ENCODE results near the gene LIN37. TPM values are rescaled to one million over a fixed set of nuclear protein-coding genes. Genes with fewer than 3 reads are reported as not detected.

LIN37 gene
- total and polyA plus RNA-seq, 12 donors = 4.0 to 29.4 (median 5.0) TPM

DNA sequence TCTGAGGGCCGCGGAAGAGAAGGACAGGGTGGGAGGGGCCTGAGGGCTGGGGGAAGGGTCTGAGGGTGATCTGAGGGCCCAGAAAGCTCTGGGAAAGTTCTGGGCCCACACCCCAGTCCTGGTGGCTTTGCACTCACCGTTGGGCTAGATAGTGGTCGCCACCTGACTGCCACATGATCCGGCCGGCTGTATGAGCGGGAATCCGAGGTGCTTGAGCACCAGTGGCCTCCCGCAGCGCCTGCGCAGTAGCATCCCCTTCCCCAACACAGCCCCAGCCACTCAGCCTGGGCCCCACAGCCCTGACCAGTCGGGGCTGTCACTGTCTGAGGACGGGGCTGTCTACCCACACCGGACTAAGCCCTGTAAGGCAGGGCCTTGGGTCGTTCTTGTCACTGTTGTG lies 49.3 kb downstream of the LIN37 start:
- Histone ChIP-seq H3K4me3 (peak overlapping the region in 1 of 10 donors; percentile 9), H3K27ac (no peak overlapping the region), H3K9me3 (no peaks in the 10 kb centered on the region), H3K27me3 (peaks cover 0 to 60% (median 48%) of the 10 kb centered on the region in 7 donors), H3K36me3 (no peaks in the 10 kb centered on the region), H3K4me1 (peaks cover 0 to 4% (median 0%) of the 10 kb centered on the region in 9 donors)
- intact Hi-C loops (cut with DNase I) = loop anchor here in 1 of 10 donors (2.0 kb wide), 1 partner anchor 69 kb away; no protein-coding TSS in a partner anchor
- ATAC-seq (no peak), DNase-seq (no peak)
- 6 to 8% methylated on average over 15 of the region's 15 CpGs for WGBS, 2 donors
- TF ChIP-seq, protein P1, sequence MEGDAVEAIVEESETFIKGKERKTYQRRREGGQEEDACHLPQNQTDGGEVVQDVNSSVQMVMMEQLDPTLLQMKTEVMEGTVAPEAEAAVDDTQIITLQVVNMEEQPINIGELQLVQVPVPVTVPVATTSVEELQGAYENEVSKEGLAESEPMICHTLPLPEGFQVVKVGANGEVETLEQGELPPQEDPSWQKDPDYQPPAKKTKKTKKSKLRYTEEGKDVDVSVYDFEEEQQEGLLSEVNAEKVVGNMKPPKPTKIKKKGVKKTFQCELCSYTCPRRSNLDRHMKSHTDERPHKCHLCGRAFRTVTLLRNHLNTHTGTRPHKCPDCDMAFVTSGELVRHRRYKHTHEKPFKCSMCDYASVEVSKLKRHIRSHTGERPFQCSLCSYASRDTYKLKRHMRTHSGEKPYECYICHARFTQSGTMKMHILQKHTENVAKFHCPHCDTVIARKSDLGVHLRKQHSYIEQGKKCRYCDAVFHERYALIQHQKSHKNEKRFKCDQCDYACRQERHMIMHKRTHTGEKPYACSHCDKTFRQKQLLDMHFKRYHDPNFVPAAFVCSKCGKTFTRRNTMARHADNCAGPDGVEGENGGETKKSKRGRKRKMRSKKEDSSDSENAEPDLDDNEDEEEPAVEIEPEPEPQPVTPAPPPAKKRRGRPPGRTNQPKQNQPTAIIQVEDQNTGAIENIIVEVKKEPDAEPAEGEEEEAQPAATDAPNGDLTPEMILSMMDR (IDR thresholded peaks at IDR 0.05) = no peak

GRCh38 chr19:35801828-35802227 lies 53.5 kb downstream of the LIN37 start:
- no peak for ATAC-seq
- TF ChIP-seq, protein P1 (IDR thresholded peaks at IDR 0.05) = no peak
- Histone ChIP-seq H3K27ac (no peak overlapping the region), H3K27me3 (peaks cover 0 to 69% (median 45%) of the 10 kb centered on the region in 7 donors), H3K4me1 (peaks cover 0 to 4% (median 0%) of the 10 kb centered on the region in 9 donors), H3K9me3 (no peaks in the 10 kb centered on the region), H3K36me3 (no peaks in the 10 kb centered on the region), H3K4me3 (no peak overlapping the region)
- no peak for DNase-seq
- 69 to 71% methylated on average over 3 of the region's 3 CpGs for WGBS, 2 donors
- intact Hi-C loops (cut with DNase I) = no loop called here

Other genes starting within 250 kb of the LIN37 start
- 10 to 100 TPM in 3 of 10 donors, 1 to 10 TPM in 7; 2.0 to 15.7 (median 7.6) TPM for gene DMKN, start 234.9 kb upstream of the LIN37 start, total RNA-seq
- 10 to 100 TPM in 1 of 2 donors, 1 to 10 TPM in 1; 7.8 to 32.2 TPM for gene DMKN, start 234.9 kb upstream of the LIN37 start, polyA plus RNA-seq
- gene SBSN, start 220.3 kb upstream of the LIN37 start, total RNA-seq = not detected
- gene SBSN, start 220.3 kb upstream of the LIN37 start, polyA plus RNA-seq = under 1 TPM in 1 of 2 donors, not detected in 1; 0.20 TPM
- gene GAPDHS, start 215.1 kb upstream of the LIN37 start, total RNA-seq = not detected
- not detected for gene GAPDHS, start 215.1 kb upstream of the LIN37 start, polyA plus RNA-seq
- 100 to 1,000 TPM in 3 of 10 donors, 10 to 100 TPM in 7; 62.8 to 103 (median 74.7) TPM for gene TMEM147, start 202.9 kb upstream of the LIN37 start, total RNA-seq
- gene TMEM147, start 202.9 kb upstream of the LIN37 start, polyA plus RNA-seq = 100 to 1,000 TPM in 1 of 2 donors, 10 to 100 TPM in 1; 78.0 to 229 TPM
- gene ATP4A, start 184.9 kb upstream of the LIN37 start, total RNA-seq = not detected
- not detected for gene ATP4A, start 184.9 kb upstream of the LIN37 start, polyA plus RNA-seq
- gene PMIS2, start 162.4 kb upstream of the LIN37 start, total RNA-seq = not detected
- not detected for gene PMIS2, start 162.4 kb upstream of the LIN37 start, polyA plus RNA-seq
- gene HAUS5, start 135.8 kb upstream of the LIN37 start, total RNA-seq = 1 to 10 TPM; 3.2 to 9.3 (median 4.7) TPM
- gene HAUS5, start 135.8 kb upstream of the LIN37 start, polyA plus RNA-seq = 10 to 100 TPM in 1 of 2 donors, 1 to 10 TPM in 1; 4.3 to 14.1 TPM
- 10 to 100 TPM; 43.5 to 57.8 (median 53.2) TPM for gene RBM42, start 119.5 kb upstream of the LIN37 start, total RNA-seq
- 10 to 100 TPM; 76.3 to 93.1 TPM for gene RBM42, start 119.5 kb upstream of the LIN37 start, polyA plus RNA-seq
- under 1 TPM in 4 of 10 donors, not detected in 6; 0.26 to 0.55 (median 0.28) TPM for gene ETV2, start 106.8 kb upstream of the LIN37 start, total RNA-seq
- gene ETV2, start 106.8 kb upstream of the LIN37 start, polyA plus RNA-seq = 1 to 10 TPM in 1 of 2 donors, under 1 TPM in 1; 0.59 to 1.5 TPM
- 1,000 to 10,000 TPM; 1,085 to 1,585 (median 1,381) TPM for gene COX6B1, start 100.3 kb upstream of the LIN37 start, total RNA-seq
- gene COX6B1, start 100.3 kb upstream of the LIN37 start, polyA plus RNA-seq = 1,000 to 10,000 TPM; 2,189 to 5,346 TPM
- gene UPK1A, start 82.1 kb upstream of the LIN37 start, total RNA-seq = under 1 TPM in 1 of 10 donors, not detected in 9; 0.38 TPM
- gene UPK1A, start 82.1 kb upstream of the LIN37 start, polyA plus RNA-seq = under 1 TPM in 1 of 2 donors, not detected in 1; 0.03 TPM
- gene ZBTB32, start 44.0 kb upstream of the LIN37 start, total RNA-seq = under 1 TPM in 1 of 10 donors, not detected in 9; 0.12 TPM
- gene ZBTB32, start 44.0 kb upstream of the LIN37 start, polyA plus RNA-seq = under 1 TPM in 1 of 2 donors, not detected in 1; 0.03 TPM
- gene KMT2B, start 30.6 kb upstream of the LIN37 start, total RNA-seq = 10 to 100 TPM; 10.8 to 19.2 (median 14.6) TPM
- 10 to 100 TPM; 15.0 to 28.7 TPM for gene KMT2B, start 30.6 kb upstream of the LIN37 start, polyA plus RNA-seq
- 10 to 100 TPM in 1 of 10 donors, 1 to 10 TPM in 9; 1.1 to 17.1 (median 2.3) TPM for gene IGFLR1, start 6.1 kb upstream of the LIN37 start, total RNA-seq
- gene IGFLR1, start 6.1 kb upstream of the LIN37 start, polyA plus RNA-seq = 10 to 100 TPM in 1 of 2 donors, 1 to 10 TPM in 1; 6.6 to 13.3 TPM
- 10 to 100 TPM; 17.4 to 35.1 (median 20.3) TPM for gene U2AF1L4, start 3.2 kb upstream of the LIN37 start, total RNA-seq
- gene U2AF1L4, start 3.2 kb upstream of the LIN37 start, polyA plus RNA-seq = 10 to 100 TPM; 11.5 to 57.7 TPM
- 10 to 100 TPM; 34.8 to 70.7 (median 44.9) TPM for gene PSENEN, start 2.9 kb upstream of the LIN37 start, total RNA-seq
- 100 to 1,000 TPM in 1 of 2 donors, 10 to 100 TPM in 1; 69.3 to 149 TPM for gene PSENEN, start 2.9 kb upstream of the LIN37 start, polyA plus RNA-seq
- gene HSPB6, start 8.5 kb downstream of the LIN37 start, total RNA-seq = 1,000 to 10,000 TPM in 5 of 10 donors, 100 to 1,000 TPM in 5; 448 to 1,269 (median 1,031) TPM
- gene HSPB6, start 8.5 kb downstream of the LIN37 start, polyA plus RNA-seq = 100 to 1,000 TPM; 387 to 822 TPM
- gene PROSER3, start 9.6 kb downstream of the LIN37 start, total RNA-seq = 10 to 100 TPM in 5 of 10 donors, 1 to 10 TPM in 5; 7.0 to 14.7 (median 9.7) TPM
- 1 to 10 TPM; 5.5 to 9.7 TPM for gene PROSER3, start 9.6 kb downstream of the LIN37 start, polyA plus RNA-seq
- 1 to 10 TPM; 1.3 to 9.5 (median 5.6) TPM for gene ARHGAP33, start 27.0 kb downstream of the LIN37 start, total RNA-seq
- gene ARHGAP33, start 27.0 kb downstream of the LIN37 start, polyA plus RNA-seq = 10 to 100 TPM in 1 of 2 donors, 1 to 10 TPM in 1; 2.2 to 10.1 TPM
- not detected for gene PRODH2, start 64.3 kb downstream of the LIN37 start, total RNA-seq
- not detected for gene PRODH2, start 64.3 kb downstream of the LIN37 start, polyA plus RNA-seq
- gene NPHS1, start 103.9 kb downstream of the LIN37 start, total RNA-seq = under 1 TPM in 2 of 10 donors, not detected in 8; 0.07 to 0.12 TPM
- gene NPHS1, start 103.9 kb downstream of the LIN37 start, polyA plus RNA-seq = not detected
- under 1 TPM in 2 of 10 donors, not detected in 8; 0.12 to 0.35 TPM for gene KIRREL2, start 108.3 kb downstream of the LIN37 start, total RNA-seq
- not detected for gene KIRREL2, start 108.3 kb downstream of the LIN37 start, polyA plus RNA-seq
- 10 to 100 TPM; 13.6 to 63.5 (median 26.0) TPM for gene APLP1, start 120.0 kb downstream of the LIN37 start, total RNA-seq
- gene APLP1, start 120.0 kb downstream of the LIN37 start, polyA plus RNA-seq = 10 to 100 TPM in 1 of 2 donors, 1 to 10 TPM in 1; 2.7 to 24.2 TPM
- 1 to 10 TPM in 9 of 10 donors, under 1 TPM in 1; 0.66 to 7.8 (median 3.7) TPM for gene NFKBID, start 152.0 kb downstream of the LIN37 start, total RNA-seq
- 1 to 10 TPM; 2.3 to 4.8 TPM for gene NFKBID, start 152.0 kb downstream of the LIN37 start, polyA plus RNA-seq
- 10 to 100 TPM in 1 of 10 donors, 1 to 10 TPM in 9; 1.7 to 22.8 (median 4.5) TPM for gene HCST, start 154.0 kb downstream of the LIN37 start, total RNA-seq
- 10 to 100 TPM; 10.6 to 17.6 TPM for gene HCST, start 154.0 kb downstream of the LIN37 start, polyA plus RNA-seq
- gene TYROBP, start 159.7 kb downstream of the LIN37 start, total RNA-seq = 100 to 1,000 TPM in 1 of 10 donors, 10 to 100 TPM in 6, 1 to 10 TPM in 3; 8.4 to 122 (median 18.2) TPM
- gene TYROBP, start 159.7 kb downstream of the LIN37 start, polyA plus RNA-seq = 10 to 100 TPM; 23.9 to 60.9 TPM
- gene LRFN3, start 187.8 kb downstream of the LIN37 start, total RNA-seq = 1 to 10 TPM; 3.4 to 9.6 (median 5.8) TPM
- gene LRFN3, start 187.8 kb downstream of the LIN37 start, polyA plus RNA-seq = 1 to 10 TPM; 3.7 to 8.2 TPM
- 10 to 100 TPM in 5 of 10 donors, 1 to 10 TPM in 5; 7.3 to 13.4 (median 10.2) TPM for gene SDHAF1, start 246.6 kb downstream of the LIN37 start, total RNA-seq
- 10 to 100 TPM in 1 of 2 donors, 1 to 10 TPM in 1; 7.7 to 26.6 TPM for gene SDHAF1, start 246.6 kb downstream of the LIN37 start, polyA plus RNA-seq